WTC11 (cell line): Measurements from ENCODE around the gene IL20. TPM values are rescaled to one million over a fixed set of nuclear protein-coding genes. Genes with fewer than 3 reads are reported as not detected.

ENCODE experiments used
- ATAC-seq: fragments of 200-7000 bp; cut with Tn5 transposase; 2 replicates; pipeline ENCODE4 v1.10.0; 2021; ENCODE audit warnings: mild to moderate bottlenecking, moderate library complexity
- CTCF ChIA-PET: fragments of 300-600 bp; sonication (Branson Sonifier 250); formaldehyde crosslinking; loops from one replicate; lab custom pipeline; 2021; ENCODE audit warnings: antibody characterized with exemption; lab: Charles Lee
- POLR2A ChIA-PET: fragments of 350-600 bp; sonication (Branson Sonifier 250); formaldehyde crosslinking; loops from one replicate; lab custom pipeline; 2021; ENCODE audit warnings: antibody characterized with exemption; lab: Charles Lee
- DNase-seq: peaks from one replicate; pipeline ENCODE4 v3.0.0; 2021; ENCODE audit warnings: low spot score
- H3K27ac Mint-ChIP-seq: 2 replicates; pipeline ENCODE4 v1.8.0; 2021; ENCODE audit warnings: mixed read lengths
- H3K27me3 Mint-ChIP-seq: 2 replicates; pipeline ENCODE4 v1.8.0; 2021; ENCODE audit warnings: low read depth, mild to moderate bottlenecking, moderate library complexity, mixed read lengths
- H3K36me3 Mint-ChIP-seq: 2 replicates; pipeline ENCODE4 v1.8.0; 2021; ENCODE audit warnings: mixed read lengths
- H3K4me1 Mint-ChIP-seq: 2 replicates; pipeline ENCODE4 v1.8.0; 2022; ENCODE audit warnings: mixed read lengths
- H3K4me3 Mint-ChIP-seq: 2 replicates; pipeline ENCODE4 v1.8.0; 2021; ENCODE audit warnings: mild to moderate bottlenecking, moderate library complexity, mixed read lengths
- H3K9me3 Mint-ChIP-seq: 2 replicates; pipeline ENCODE4 v1.8.0; 2021; ENCODE audit warnings: mixed read lengths
- CREM ChIP-seq: sonication (generic); formaldehyde crosslinking; IDR thresholded peaks from 2 replicates; pipeline ENCODE4 v1.8.1; 2022; ENCODE audit warnings: mild to moderate bottlenecking, missing genetic modification reagents, moderate library complexity
- ESRRA ChIP-seq: sonication (generic); formaldehyde crosslinking; IDR thresholded peaks from 2 replicates; pipeline ENCODE4 v1.8.1; 2022; ENCODE audit warnings: mild to moderate bottlenecking, missing genetic modification reagents, borderline replicate concordance
- JUN ChIP-seq: sonication (generic); formaldehyde crosslinking; IDR thresholded peaks from 2 replicates; pipeline ENCODE4 v1.8.0; 2023; ENCODE audit warnings: mild to moderate bottlenecking, missing genetic modification reagents
- MYBL2 ChIP-seq: sonication (generic); formaldehyde crosslinking; IDR thresholded peaks from 2 replicates; pipeline ENCODE4 v1.8.1; 2023; ENCODE audit warnings: mild to moderate bottlenecking, moderate library complexity, missing genetic modification reagents
- NFATC4 ChIP-seq: fragments of 250-450 bp; sonication (Bioruptor Pico); IDR thresholded peaks from 2 replicates; pipeline ENCODE4 v1.9.0; 2021; ENCODE audit warnings: mild to moderate bottlenecking
- TCF7 ChIP-seq: sonication (generic); formaldehyde crosslinking; IDR thresholded peaks from 2 replicates; pipeline ENCODE4 v1.8.0; 2022; ENCODE audit warnings: mild to moderate bottlenecking, low read depth, missing genetic modification reagents, moderate library complexity
- ZBTB21 ChIP-seq: sonication (generic); formaldehyde crosslinking; IDR thresholded peaks from 2 replicates; pipeline ENCODE4 v1.8.1; 2023; ENCODE audit warnings: mild to moderate bottlenecking, missing genetic modification reagents, borderline replicate concordance
- ZNF219 ChIP-seq: sonication (generic); formaldehyde crosslinking; IDR thresholded peaks from 2 replicates; pipeline ENCODE4 v1.8.0; 2023; ENCODE audit warnings: missing genetic modification reagents, mild to moderate bottlenecking, borderline replicate concordance
- ZNF317 ChIP-seq: sonication (generic); formaldehyde crosslinking; IDR thresholded peaks from 2 replicates; pipeline ENCODE4 v1.8.1; 2023; ENCODE audit warnings: low read depth, mild to moderate bottlenecking, moderate library complexity, missing genetic modification reagents, borderline replicate concordance
- ZNF396 ChIP-seq: fragments of 250-450 bp; sonication (Bioruptor Pico); IDR thresholded peaks from 2 replicates; pipeline ENCODE4 v1.8.0; 2021; ENCODE audit warnings: mild to moderate bottlenecking, moderate library complexity, borderline replicate concordance
- total RNA-seq: library from RNA; stranded (reverse); gene quantifications from 3 replicates; pipeline ENCODE4 v1.2.3, GENCODE V29; 2021
- TF ChIP-seq, protein P1 (sequence below): fragments of 200-600 bp; IDR thresholded peaks from 2 replicates; pipeline ENCODE4 v1.8.0; 2022; ENCODE audit warnings: antibody characterized with exemption
- TF ChIP-seq, protein P2 (sequence below): fragments of 250-450 bp; sonication (Bioruptor Pico); IDR thresholded peaks from 2 replicates; pipeline ENCODE4 v1.9.0; 2021; ENCODE audit warnings: mild to moderate bottlenecking
- TF ChIP-seq, protein P3 (sequence below): fragments of 250-450 bp; sonication (Bioruptor Pico); IDR thresholded peaks from 2 replicates; pipeline ENCODE4 v1.9.0; 2021; ENCODE audit warnings: moderate library complexity, mild to moderate bottlenecking, inconsistent platforms, borderline replicate concordance
- TF ChIP-seq, protein P4 (sequence below): sonication (generic); formaldehyde crosslinking; IDR thresholded peaks from 2 replicates; pipeline ENCODE4 v1.8.0; 2023; ENCODE audit warnings: missing genetic modification reagents, mild to moderate bottlenecking, borderline replicate concordance
- TF ChIP-seq, protein P5 (sequence below): fragments of 250-450 bp; sonication (Bioruptor Pico); conservative IDR thresholded peaks from 2 replicates; pipeline ENCODE4 v1.9.0; 2021; ENCODE audit warnings: mild to moderate bottlenecking
- TF ChIP-seq, protein P6 (sequence below): sonication (generic); formaldehyde crosslinking; IDR thresholded peaks from 2 replicates; pipeline ENCODE4 v1.8.1; 2022; ENCODE audit warnings: mild to moderate bottlenecking, moderate library complexity, missing genetic modification reagents
- TF ChIP-seq, protein P7 (sequence below): sonication (generic); formaldehyde crosslinking; conservative IDR thresholded peaks from 2 replicates; pipeline ENCODE4 v1.8.1; 2022; ENCODE audit warnings: mild to moderate bottlenecking, missing genetic modification reagents
- TF ChIP-seq, protein P8 (sequence below): sonication (generic); formaldehyde crosslinking; IDR thresholded peaks from 2 replicates; pipeline ENCODE4 v1.8.0; 2022; ENCODE audit warnings: mild to moderate bottlenecking, missing genetic modification reagents

IL20 gene
- total RNA-seq, 1 experiment from 2014 or later, result not detected

DNA sequence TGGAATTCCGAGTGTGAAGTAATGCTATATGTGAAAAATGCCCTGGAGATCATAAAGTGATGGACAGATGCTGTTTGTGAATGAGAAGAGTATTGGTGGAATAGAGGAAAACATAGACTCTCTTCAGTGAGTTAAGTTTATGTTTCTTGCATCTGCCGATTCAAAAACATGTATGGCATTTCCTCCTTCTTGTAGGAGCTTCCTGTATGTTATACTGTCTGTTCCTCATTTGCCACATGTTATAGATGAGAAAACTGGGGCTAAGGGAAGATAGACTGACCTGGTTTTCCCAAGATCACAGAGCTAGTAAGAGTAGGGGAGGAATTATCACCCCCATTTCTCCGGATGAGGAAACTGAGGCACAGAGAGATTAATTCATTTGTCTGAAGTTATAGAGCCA lies 41.1 kb upstream of the IL20 start (continued):
- TF ChIP-seq CREM (CRISPR knock-in tag), result no peak
- no peak for TF ChIP-seq MYBL2 (CRISPR knock-in tag)
- TF ChIP-seq, all 79 proteins: peak for 0

DNA sequence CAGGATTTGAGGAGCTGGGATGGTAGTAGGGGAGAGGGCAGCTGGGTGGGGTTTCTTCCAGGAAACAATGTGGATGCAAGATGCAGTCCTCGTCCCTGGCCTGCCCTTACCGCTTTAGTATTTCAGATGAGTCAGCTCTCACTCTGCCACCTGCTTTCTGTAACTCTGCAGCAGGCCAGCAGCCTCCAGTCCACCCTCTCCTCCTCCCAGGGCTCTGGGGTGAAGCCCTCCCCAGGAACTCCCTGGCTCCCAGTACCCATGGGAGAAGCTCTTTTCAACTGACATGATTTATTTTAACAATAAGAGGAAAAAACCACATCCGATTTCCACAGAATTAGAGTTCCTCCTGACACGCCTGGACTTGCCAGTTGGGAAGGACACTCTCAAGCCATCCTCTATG lies 39.0 kb upstream of the IL20 start:
- ATAC-seq (no peak), DNase-seq (no peak)
- ChIA-PET POLR2A (interaction anchor here (1.4 kb wide), 1 partner anchor 17 kb away, joined by 3 read pairs; no protein-coding TSS in a partner anchor), CTCF (interaction anchor here (1.1 kb wide), 1 partner anchor 86 kb away, joined by 3 read pairs; no protein-coding TSS in a partner anchor)
- Mint-ChIP-seq H3K9me3 (0 out of 2 replicates have a peak, but pooled peaks cover 3% of the 10 kb centered on the region), H3K36me3 (no peaks in the 10 kb centered on the region), H3K27me3 (peaks cover 5% of the 10 kb centered on the region; the same call in 1 of the 2 replicates), H3K4me3 (no peak overlapping the region), H3K4me1 (peaks cover 18% of the 10 kb centered on the region), H3K27ac (no peak overlapping the region)
- TF ChIP-seq, protein P1, sequence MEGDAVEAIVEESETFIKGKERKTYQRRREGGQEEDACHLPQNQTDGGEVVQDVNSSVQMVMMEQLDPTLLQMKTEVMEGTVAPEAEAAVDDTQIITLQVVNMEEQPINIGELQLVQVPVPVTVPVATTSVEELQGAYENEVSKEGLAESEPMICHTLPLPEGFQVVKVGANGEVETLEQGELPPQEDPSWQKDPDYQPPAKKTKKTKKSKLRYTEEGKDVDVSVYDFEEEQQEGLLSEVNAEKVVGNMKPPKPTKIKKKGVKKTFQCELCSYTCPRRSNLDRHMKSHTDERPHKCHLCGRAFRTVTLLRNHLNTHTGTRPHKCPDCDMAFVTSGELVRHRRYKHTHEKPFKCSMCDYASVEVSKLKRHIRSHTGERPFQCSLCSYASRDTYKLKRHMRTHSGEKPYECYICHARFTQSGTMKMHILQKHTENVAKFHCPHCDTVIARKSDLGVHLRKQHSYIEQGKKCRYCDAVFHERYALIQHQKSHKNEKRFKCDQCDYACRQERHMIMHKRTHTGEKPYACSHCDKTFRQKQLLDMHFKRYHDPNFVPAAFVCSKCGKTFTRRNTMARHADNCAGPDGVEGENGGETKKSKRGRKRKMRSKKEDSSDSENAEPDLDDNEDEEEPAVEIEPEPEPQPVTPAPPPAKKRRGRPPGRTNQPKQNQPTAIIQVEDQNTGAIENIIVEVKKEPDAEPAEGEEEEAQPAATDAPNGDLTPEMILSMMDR, result no peak
- TF ChIP-seq, protein P2, sequence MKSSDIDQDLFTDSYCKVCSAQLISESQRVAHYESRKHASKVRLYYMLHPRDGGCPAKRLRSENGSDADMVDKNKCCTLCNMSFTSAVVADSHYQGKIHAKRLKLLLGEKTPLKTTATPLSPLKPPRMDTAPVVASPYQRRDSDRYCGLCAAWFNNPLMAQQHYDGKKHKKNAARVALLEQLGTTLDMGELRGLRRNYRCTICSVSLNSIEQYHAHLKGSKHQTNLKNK (CRISPR knock-in tag), result no peak
- TF ChIP-seq, protein P3, sequence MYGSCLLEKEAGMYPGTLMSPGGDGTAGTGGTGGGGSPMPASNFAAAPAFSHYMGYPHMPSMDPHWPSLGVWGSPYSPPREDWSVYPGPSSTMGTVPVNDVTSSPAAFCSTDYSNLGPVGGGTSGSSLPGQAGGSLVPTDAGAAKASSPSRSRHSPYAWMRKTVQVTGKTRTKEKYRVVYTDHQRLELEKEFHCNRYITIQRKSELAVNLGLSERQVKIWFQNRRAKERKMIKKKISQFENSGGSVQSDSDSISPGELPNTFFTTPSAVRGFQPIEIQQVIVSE, result no peak
- TF ChIP-seq NFATC4, result no peak
- TF ChIP-seq, protein P4, sequence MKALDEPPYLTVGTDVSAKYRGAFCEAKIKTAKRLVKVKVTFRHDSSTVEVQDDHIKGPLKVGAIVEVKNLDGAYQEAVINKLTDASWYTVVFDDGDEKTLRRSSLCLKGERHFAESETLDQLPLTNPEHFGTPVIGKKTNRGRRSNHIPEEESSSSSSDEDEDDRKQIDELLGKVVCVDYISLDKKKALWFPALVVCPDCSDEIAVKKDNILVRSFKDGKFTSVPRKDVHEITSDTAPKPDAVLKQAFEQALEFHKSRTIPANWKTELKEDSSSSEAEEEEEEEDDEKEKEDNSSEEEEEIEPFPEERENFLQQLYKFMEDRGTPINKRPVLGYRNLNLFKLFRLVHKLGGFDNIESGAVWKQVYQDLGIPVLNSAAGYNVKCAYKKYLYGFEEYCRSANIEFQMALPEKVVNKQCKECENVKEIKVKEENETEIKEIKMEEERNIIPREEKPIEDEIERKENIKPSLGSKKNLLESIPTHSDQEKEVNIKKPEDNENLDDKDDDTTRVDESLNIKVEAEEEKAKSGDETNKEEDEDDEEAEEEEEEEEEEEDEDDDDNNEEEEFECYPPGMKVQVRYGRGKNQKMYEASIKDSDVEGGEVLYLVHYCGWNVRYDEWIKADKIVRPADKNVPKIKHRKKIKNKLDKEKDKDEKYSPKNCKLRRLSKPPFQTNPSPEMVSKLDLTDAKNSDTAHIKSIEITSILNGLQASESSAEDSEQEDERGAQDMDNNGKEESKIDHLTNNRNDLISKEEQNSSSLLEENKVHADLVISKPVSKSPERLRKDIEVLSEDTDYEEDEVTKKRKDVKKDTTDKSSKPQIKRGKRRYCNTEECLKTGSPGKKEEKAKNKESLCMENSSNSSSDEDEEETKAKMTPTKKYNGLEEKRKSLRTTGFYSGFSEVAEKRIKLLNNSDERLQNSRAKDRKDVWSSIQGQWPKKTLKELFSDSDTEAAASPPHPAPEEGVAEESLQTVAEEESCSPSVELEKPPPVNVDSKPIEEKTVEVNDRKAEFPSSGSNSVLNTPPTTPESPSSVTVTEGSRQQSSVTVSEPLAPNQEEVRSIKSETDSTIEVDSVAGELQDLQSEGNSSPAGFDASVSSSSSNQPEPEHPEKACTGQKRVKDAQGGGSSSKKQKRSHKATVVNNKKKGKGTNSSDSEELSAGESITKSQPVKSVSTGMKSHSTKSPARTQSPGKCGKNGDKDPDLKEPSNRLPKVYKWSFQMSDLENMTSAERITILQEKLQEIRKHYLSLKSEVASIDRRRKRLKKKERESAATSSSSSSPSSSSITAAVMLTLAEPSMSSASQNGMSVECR (CRISPR knock-in tag), result no peak
- TF ChIP-seq ZBTB21 (CRISPR knock-in tag), result no peak
- TF ChIP-seq, protein P5, sequence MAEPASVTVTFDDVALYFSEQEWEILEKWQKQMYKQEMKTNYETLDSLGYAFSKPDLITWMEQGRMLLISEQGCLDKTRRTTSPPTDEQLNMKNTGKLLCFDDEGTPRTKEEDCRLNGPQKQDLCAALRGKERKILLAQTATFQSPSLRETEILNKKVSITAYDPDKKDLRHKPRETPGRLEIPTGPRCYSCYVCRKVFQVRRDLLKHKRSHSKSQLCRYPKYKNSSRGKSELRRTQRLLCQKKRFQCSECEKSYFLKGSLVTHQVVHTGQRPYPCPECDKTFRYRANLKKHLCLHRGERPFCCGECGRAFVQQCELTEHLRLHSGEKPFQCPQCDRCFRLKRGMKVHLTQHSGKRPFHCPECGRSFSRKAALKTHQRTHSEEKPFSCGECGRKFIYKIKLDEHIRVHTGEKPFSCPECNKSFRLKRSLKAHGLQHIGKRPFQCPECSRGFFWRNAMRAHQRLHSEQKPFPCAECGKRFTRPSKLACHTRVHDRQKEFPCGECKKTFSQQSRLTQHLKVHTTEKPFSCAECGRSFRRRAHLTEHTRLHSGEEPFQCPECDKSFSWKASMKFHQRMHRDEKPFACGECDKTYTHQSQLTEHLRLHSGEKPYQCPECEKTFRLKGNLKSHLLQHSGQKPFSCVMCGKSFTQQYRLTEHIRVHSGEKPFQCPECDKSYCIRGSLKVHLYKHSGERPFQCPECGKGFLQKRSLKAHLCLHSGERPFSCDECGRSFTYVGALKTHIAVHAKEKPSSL (CRISPR knock-in tag), result no peak
- TF ChIP-seq ZNF396 (CRISPR knock-in tag), result no peak
- TF ChIP-seq, protein P6, sequence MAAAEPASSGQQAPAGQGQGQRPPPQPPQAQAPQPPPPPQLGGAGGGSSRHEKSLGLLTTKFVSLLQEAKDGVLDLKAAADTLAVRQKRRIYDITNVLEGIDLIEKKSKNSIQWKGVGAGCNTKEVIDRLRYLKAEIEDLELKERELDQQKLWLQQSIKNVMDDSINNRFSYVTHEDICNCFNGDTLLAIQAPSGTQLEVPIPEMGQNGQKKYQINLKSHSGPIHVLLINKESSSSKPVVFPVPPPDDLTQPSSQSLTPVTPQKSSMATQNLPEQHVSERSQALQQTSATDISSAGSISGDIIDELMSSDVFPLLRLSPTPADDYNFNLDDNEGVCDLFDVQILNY (CRISPR knock-in tag), result no peak
- TF ChIP-seq, protein P7, sequence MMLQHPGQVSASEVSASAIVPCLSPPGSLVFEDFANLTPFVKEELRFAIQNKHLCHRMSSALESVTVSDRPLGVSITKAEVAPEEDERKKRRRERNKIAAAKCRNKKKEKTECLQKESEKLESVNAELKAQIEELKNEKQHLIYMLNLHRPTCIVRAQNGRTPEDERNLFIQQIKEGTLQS, result no peak
- no peak for TF ChIP-seq ESRRA (CRISPR knock-in tag)
- no peak for TF ChIP-seq ZNF317 (CRISPR knock-in tag)
- TF ChIP-seq, protein P8, sequence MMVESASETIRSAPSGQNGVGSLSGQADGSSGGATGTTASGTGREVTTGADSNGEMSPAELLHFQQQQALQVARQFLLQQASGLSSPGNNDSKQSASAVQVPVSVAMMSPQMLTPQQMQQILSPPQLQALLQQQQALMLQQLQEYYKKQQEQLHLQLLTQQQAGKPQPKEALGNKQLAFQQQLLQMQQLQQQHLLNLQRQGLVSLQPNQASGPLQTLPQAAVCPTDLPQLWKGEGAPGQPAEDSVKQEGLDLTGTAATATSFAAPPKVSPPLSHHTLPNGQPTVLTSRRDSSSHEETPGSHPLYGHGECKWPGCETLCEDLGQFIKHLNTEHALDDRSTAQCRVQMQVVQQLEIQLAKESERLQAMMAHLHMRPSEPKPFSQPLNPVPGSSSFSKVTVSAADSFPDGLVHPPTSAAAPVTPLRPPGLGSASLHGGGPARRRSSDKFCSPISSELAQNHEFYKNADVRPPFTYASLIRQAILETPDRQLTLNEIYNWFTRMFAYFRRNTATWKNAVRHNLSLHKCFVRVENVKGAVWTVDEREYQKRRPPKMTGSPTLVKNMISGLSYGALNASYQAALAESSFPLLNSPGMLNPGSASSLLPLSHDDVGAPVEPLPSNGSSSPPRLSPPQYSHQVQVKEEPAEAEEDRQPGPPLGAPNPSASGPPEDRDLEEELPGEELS (CRISPR knock-in tag), result no peak
- TF ChIP-seq ZNF219, result no peak
- TF ChIP-seq TCF7, result no peak
- no peak for TF ChIP-seq JUN (CRISPR knock-in tag)
